ENCODE results near the gene TM9SF4.

The TM9SF4 gene

DNA sequence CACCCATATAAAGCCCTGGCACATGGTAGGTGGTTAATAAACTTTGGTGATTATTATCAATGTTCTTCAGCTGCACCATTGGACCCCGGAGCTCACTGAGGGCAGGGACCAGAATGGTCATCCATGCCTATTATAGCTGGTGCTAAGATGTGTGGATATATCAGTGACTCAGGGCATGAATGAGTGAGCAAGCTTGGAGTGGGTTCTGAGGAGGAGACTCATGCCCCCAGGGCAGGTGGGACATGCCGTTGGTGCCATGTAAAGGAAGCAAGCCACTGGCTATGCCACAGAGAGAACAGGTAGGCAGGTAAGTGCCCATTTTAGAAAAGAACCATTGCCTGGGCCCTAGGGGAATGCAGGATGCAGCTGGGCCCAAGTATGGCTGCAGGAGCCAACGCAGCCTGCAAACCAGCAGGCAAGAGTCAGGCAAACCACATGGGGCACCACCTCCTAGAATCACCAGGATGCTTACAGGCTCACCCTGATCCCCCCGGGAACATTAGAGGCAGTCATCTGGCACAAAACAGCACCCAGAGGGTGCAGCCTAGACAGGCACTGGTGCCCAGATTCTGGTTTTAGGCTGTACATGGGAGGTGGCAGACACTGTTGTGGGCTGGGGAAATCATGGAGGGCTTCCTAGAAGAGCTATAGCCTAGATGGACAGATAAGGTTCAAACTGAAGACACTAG lies 74.6 kb downstream of the TM9SF4 start:
- TF ChIP-seq, protein P1, sequence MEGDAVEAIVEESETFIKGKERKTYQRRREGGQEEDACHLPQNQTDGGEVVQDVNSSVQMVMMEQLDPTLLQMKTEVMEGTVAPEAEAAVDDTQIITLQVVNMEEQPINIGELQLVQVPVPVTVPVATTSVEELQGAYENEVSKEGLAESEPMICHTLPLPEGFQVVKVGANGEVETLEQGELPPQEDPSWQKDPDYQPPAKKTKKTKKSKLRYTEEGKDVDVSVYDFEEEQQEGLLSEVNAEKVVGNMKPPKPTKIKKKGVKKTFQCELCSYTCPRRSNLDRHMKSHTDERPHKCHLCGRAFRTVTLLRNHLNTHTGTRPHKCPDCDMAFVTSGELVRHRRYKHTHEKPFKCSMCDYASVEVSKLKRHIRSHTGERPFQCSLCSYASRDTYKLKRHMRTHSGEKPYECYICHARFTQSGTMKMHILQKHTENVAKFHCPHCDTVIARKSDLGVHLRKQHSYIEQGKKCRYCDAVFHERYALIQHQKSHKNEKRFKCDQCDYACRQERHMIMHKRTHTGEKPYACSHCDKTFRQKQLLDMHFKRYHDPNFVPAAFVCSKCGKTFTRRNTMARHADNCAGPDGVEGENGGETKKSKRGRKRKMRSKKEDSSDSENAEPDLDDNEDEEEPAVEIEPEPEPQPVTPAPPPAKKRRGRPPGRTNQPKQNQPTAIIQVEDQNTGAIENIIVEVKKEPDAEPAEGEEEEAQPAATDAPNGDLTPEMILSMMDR (IDR thresholded peaks at IDR 0.05; ENCODE audit: low read depth, low read length): no peak
- no peak overlapping the region for H3K4me3 ChIP-seq (ENCODE audit: low read depth, low read length)

DNA sequence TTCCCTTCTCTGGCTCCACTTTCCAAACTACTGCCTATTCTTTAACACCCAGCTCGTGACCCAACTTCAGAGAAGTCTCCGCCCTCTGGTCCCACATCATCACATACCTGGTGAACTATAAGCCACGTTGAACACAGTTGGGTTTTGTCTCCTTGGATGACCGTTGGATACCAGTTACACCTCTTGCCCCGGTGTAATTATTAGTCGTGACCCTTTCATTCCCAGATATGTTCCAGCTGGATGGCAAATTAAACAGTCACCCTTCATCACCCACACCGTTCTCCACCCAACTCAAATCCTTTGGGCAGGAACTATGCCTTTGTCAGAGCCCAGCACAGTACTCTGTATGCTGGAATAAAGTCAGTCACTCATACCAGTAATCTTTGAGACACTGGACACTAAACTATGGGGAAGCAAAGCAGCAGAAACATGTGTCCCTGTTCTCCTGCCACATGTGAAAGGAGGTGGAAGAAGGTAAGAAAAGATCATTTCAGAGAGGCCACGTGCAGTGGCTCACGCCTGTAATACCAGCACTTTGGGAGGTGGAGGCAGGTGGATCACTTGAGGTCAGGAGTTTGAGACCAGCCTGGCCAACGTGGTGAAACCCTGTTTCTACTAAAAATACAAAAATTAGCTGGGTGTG lies 75.6 kb downstream of the TM9SF4 start:
- TF ChIP-seq, protein P1 (IDR thresholded peaks at IDR 0.05; ENCODE audit: low read depth, low read length): no peak
- H3K4me3 ChIP-seq (ENCODE audit: low read depth, low read length): no peak overlapping the region

DNA sequence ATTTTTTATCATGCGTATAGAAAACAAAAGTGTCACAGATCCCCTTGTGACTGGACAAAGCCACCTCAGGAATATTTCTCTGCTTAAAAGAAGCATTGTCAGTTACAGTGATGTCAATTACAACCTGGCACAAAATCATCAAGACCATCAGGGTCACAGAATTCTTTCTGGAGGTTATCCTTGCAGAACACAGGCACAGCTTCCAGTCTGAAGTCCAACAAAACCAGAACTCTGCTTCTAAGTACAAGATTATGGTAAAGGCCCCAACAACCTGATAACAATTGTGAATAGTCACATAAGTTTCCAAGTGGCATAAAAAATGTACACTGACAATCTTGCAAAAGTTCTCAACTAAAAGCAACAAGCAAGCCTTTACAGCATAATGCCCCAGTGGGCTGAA lies 77.0 kb downstream of the TM9SF4 start:
- H3K4me3 ChIP-seq (ENCODE audit: low read depth, low read length): no peak overlapping the region
- TF ChIP-seq, protein P1 (IDR thresholded peaks at IDR 0.05; ENCODE audit: low read depth, low read length): no peak

DNA sequence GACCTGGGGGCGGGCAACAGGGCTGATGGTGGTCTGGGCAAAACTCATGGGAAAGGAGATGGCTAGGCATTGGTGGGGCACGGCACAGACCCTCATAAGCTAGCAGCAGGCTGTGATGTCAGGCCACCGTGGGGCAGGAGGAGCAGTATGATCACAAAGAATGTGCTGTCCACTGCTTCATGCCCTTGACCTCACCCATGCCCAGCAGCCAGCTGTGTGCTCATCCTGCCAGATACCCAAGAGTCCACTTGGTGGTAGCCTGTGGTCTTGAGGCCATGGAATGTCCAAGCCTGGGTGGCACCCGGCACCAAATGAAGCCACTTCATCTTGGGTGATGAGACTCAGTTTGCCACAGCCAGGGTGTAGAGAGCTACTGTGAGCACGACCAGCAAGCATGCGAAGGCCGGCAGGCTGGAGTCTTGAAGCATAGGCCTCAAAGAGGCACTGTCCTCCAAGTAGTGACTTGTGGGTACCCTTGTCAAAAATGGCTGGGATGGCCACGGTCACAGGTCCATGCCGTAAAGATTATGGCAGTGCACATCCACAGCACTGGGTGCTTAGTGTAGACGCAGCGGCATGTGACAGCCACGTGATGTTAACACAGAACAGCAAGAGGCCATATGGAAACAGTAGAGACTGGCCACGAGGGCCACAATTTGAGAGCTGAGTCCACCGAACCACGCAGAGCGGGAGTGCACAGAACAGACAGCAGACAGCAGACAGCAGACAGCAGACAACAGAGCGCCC lies 79.0 kb downstream of the TM9SF4 start:
- no peak overlapping the region for H3K4me3 ChIP-seq (ENCODE audit: low read depth, low read length)
- TF ChIP-seq, protein P1 (IDR thresholded peaks at IDR 0.05; ENCODE audit: low read depth, low read length): no peak

DNA sequence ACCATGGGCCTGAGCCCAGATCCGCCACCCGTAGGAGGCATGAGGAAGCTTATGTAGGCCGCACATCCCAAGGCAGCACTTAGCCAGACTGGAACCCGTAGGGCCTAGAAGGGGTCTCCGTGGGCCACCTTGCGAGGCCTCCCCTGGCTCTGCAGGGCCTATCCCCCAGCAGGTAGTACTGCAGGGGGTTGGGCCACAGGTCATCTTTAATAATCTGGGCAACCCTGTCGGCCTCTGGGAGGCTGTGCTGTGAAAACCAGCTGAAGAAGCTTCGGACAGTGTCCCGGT lies 79.6 kb downstream of the TM9SF4 start:
- peak overlapping the region; percentile 60 for H3K4me3 ChIP-seq (ENCODE audit: low read depth, low read length)

DNA sequence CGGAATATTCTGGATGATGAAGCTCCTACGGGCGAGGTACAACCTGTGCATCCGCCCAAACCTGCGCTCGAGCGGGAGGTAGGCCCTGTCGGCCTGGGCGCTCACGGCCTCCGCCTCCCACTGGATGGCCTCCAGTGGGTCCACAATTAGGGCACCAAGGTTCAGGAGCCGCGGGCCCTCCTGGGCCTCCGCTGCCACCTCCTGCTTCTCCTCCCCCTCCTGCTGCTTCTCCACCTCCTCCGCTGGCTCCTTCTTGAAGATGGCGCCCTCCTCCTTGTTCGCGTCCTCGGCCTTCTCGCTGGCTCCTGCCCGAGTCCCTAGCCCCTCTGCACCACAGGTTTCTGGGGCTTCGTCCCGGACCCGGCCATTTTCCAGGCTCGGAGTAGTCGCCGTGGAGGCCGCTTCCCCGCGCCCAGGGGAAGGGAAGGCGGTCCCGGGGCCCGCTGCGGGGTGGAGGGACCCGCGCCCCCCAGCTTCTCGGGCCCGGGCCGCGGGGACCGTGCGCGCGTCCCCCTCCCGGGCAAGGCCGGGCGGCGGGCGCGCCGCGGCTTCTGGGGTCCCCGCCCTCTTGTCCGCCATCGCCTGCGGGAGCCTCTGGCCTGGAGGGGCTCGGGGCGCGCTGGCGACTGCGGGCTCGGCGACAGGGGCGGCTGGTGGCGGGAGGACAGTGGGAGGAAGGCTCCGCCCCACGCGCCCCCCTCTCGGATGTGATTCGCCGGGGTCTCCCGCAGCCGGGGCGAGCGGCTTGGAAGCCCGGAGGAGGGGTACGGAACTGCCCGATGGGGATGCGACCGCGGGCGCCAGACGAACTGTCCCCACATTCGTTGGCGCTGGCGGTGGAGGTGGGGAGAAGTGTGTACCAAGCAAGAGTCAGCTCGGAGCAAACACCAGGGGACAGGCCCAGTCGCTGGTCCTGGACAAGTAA lies 80.4 kb downstream of the TM9SF4 start:
- H3K4me3 ChIP-seq (ENCODE audit: low read depth, low read length): peak overlapping the region; percentile 60
- TF ChIP-seq, protein P1 (IDR thresholded peaks at IDR 0.05; ENCODE audit: low read depth, low read length): no peak

More for the DNA sequence above, 79.6 kb downstream of the TM9SF4 start:
- TF ChIP-seq, protein P1 (IDR thresholded peaks at IDR 0.05; ENCODE audit: low read depth, low read length): no peak

Data from WI38 (cell line).